Peyer's patch (tissue), 4 donors: Measurements from ENCODE around the gene CCN2. TPM values are rescaled to one million over a fixed set of nuclear protein-coding genes. Genes with fewer than 3 reads are reported as not detected.

Experiments used
- DNase-seq, 3 donors: peaks; one replicate each; pipeline ENCODE4 v3.0.0-alpha.2; 2017 to 2019
- H3K27ac ChIP-seq, 4 donors: fragments of 200-600 bp; sonication (generic); one replicate each; pipeline ENCODE4 v1.5.1; 2016 to 2019
- H3K27me3 ChIP-seq, 2 donors: fragments of 200-600 bp; sonication (generic); one replicate each; pipeline ENCODE4 v1.5.1; 2019
- H3K36me3 ChIP-seq, 3 donors: fragments of 200-600 bp; sonication (generic); one replicate each; pipeline ENCODE4 v1.5.1; 2016 to 2019
- H3K4me1 ChIP-seq, 4 donors: fragments of 200-600 bp; sonication (generic); one replicate each; pipeline ENCODE4 v1.5.1; 2016 to 2019
- H3K4me3 ChIP-seq, 4 donors: fragments of 200-600 bp; sonication (generic); 1 replicate in 3 of 4; 2 replicates in 1 of 4; pipeline ENCODE4 v1.5.1; 2016 to 2019; ENCODE audit warnings: mild to moderate bottlenecking in 1 of 4
- H3K9me3 ChIP-seq, 4 donors: fragments of 200-600 bp; sonication (generic); one replicate each; pipeline ENCODE4 v1.5.1; 2016 to 2019; ENCODE audit warnings: mild to moderate bottlenecking in 1 of 4
- CTCF ChIP-seq, 6 experiments: fragments of 450-650 bp in 4 of 6; fragments of 200-600 bp in 2 of 6; sonication (generic) in 1 of 6; IDR thresholded peaks; one replicate each; pipeline ENCODE4 v1.5.1; 2017 to 2019; ENCODE audit warnings: antibody characterized with exemption in 6 of 6, mild to moderate bottlenecking in 3 of 6, moderate library complexity in 1 of 6
- POLR2A ChIP-seq, 2 donors: fragments of 450-650 bp; IDR thresholded peaks; one replicate each; pipeline ENCODE4 v1.5.1; 2017; ENCODE audit warnings: antibody characterized with exemption in 2 of 2, mild to moderate bottlenecking in 2 of 2, moderate library complexity in 2 of 2
- total RNA-seq, 4 donors: library from RNA; depleted of rRNA; stranded (reverse); fragments of >200 nt; gene quantifications; one replicate each; pipeline ENCODE4 v1.1.0, GENCODE V29; 2016

The CCN2 gene, protein sequence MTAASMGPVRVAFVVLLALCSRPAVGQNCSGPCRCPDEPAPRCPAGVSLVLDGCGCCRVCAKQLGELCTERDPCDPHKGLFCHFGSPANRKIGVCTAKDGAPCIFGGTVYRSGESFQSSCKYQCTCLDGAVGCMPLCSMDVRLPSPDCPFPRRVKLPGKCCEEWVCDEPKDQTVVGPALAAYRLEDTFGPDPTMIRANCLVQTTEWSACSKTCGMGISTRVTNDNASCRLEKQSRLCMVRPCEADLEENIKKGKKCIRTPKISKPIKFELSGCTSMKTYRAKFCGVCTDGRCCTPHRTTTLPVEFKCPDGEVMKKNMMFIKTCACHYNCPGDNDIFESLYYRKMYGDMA
- total RNA-seq: 100 to 1,000 TPM in 1 of 4 donors, 10 to 100 TPM in 3; 28.7 to 262 (median 72.2) TPM

DNA sequence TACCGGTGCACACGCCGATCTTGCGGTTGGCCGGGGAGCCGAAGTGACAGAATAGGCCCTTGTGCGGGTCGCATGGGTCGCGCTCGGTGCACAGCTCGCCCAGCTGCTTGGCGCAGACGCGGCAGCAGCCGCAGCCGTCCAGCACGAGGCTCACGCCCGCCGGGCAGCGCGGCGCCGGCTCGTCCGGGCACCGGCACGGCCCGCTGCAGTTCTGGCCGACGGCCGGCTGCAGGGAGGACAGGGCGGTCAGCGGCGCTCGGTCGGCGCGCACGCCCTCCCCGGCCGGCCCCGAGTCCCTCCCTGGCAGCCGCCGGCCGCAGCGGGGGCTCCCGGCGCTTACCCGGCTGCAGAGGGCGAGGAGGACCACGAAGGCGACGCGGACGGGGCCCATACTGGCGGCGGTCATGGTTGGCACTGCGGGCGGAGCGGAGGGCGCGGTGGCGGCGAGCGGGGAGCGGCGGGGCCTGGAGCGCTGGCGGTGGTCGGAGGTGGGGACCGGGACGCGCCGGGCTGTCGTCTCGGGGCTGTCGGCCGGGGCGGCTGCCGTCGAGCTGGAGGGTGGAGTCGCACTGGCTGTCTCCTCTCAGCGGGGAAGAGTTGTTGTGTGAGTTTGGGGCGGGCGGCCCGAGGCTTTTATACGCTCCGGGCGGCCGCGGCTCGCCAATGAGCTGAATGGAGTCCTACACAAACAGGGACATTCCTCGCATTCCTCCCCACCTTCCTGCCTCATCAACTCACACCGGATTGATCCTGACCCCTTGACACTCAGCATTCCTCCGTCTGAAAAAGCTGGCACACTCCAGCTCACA lies at the start of gene CCN2:
Gene CCN2 (minus strand): TSS at position 606 of the 809 bp plus-strand sequence. CDS start 200 bp downstream, at position 406.
- no peaks in the 10 kb centered on the region for H3K27me3 ChIP-seq
- peak within 1 kb of the TSS; percentile 74 to 95 (median 86) for H3K27ac ChIP-seq
- H3K4me1 ChIP-seq: no peaks in the 10 kb centered on the region
- TF ChIP-seq POLR2A (IDR thresholded peaks at IDR 0.05) (peak; percentile 75 to 77), CTCF (IDR thresholded peaks at IDR 0.05) (no peak)
- no peaks in the 10 kb centered on the region for H3K36me3 ChIP-seq
- H3K4me3 ChIP-seq: peak within 1 kb of the TSS; percentile 48 to 85 (median 66)
- no peaks in the 10 kb centered on the region for H3K9me3 ChIP-seq
- DNase-seq: peak; percentile 38 to 81 (median 78)

GRCh38 chr6:132000296-132000695 lies 49.1 kb upstream of the CCN2 start:
- Histone ChIP-seq H3K27me3 (no peaks in the 10 kb centered on the region), H3K9me3 (no peaks in the 10 kb centered on the region), H3K4me1 (no peaks in the 10 kb centered on the region), H3K36me3 (no peaks in the 10 kb centered on the region), H3K4me3 (no peak overlapping the region), H3K27ac (no peak overlapping the region)
- TF ChIP-seq CTCF (IDR thresholded peaks at IDR 0.05) (no peak), POLR2A (IDR thresholded peaks at IDR 0.05) (no peak)
- DNase-seq: no peak

- TF ChIP-seq POLR2A (IDR thresholded peaks at IDR 0.05) (no peak), CTCF (IDR thresholded peaks at IDR 0.05) (no peak)
- H3K4me3 ChIP-seq: no peak overlapping the region
- no peaks in the 10 kb centered on the region for H3K9me3 ChIP-seq
- H3K27me3 ChIP-seq: no peaks in the 10 kb centered on the region
- H3K36me3 ChIP-seq: no peaks in the 10 kb centered on the region
- H3K27ac ChIP-seq: peak overlapping the region in 1 of 4 donors; percentile 38
- no peaks in the 10 kb centered on the region for H3K4me1 ChIP-seq
- no peak for DNase-seq
Measured at GRCh38 chr6:131999545-132000146, 48.5 kb upstream of the CCN2 start.

- H3K36me3 ChIP-seq: no peaks in the 10 kb centered on the region
- no peak for DNase-seq
- TF ChIP-seq POLR2A (IDR thresholded peaks at IDR 0.05) (no peak), CTCF (IDR thresholded peaks at IDR 0.05) (no peak)
- peak overlapping the region in 1 of 4 donors; percentile 38 for H3K27ac ChIP-seq
- H3K4me3 ChIP-seq: no peak overlapping the region
- H3K9me3 ChIP-seq: no peaks in the 10 kb centered on the region
- no peaks in the 10 kb centered on the region for H3K27me3 ChIP-seq
- H3K4me1 ChIP-seq: no peaks in the 10 kb centered on the region
Measured at GRCh38 chr6:131998255-131998982, 47.2 kb upstream of the CCN2 start.
